Body of pancreas (tissue), 4 donors: Measurements from ENCODE around the gene UNC5A.

Source experiments
- CTCF ChIP-seq, 7 experiments: fragments of 450-650 bp in 4 of 7; fragments of 200-600 bp in 3 of 7; sonication (generic) in 3 of 7; IDR thresholded peaks; one replicate each; pipeline ENCODE4 v1.5.1; 2016 to 2019; ENCODE audit warnings: antibody characterized with exemption in 7 of 7
- POLR2A ChIP-seq, 3 donors: fragments of 450-650 bp; IDR thresholded peaks; one replicate each; pipeline ENCODE4 v1.6.1; 2016; ENCODE audit warnings: antibody characterized with exemption in 3 of 3, mild to moderate bottlenecking in 2 of 3

- TF ChIP-seq CTCF (IDR thresholded peaks at IDR 0.05) (no peak), POLR2A (IDR thresholded peaks at IDR 0.05) (no peak)
Observed at GRCh38 chr5:176861276-176861675, 50.9 kb downstream of the UNC5A start.
